ENCODE data around the gene RAB3GAP1.

RAB3GAP1 gene

GRCh38 chr2:135162377-135162776 is 110.3 kb downstream of the RAB3GAP1 start:
- TF ChIP-seq GATA2 (IDR thresholded peaks at IDR 0.05; ENCODE audit: low read depth, low read length) = no peak
- TF ChIP-seq GATA3 (IDR thresholded peaks at IDR 0.05; ENCODE audit: low read depth, low read length) = no peak

GRCh38 chr2:135162786-135163185 is 110.7 kb downstream of the RAB3GAP1 start:
- TF ChIP-seq GATA2 (IDR thresholded peaks at IDR 0.05; ENCODE audit: low read depth, low read length) (no peak), GATA3 (IDR thresholded peaks at IDR 0.05; ENCODE audit: low read depth, low read length) (no peak)

- TF ChIP-seq GATA2 (IDR thresholded peaks at IDR 0.05; ENCODE audit: low read depth, low read length) (no peak), GATA3 (IDR thresholded peaks at IDR 0.05; ENCODE audit: low read depth, low read length) (no peak)
These were observed 111.2 kb downstream of the RAB3GAP1 start for GRCh38 chr2:135163306-135163705.

- no peak for TF ChIP-seq GATA3 (IDR thresholded peaks at IDR 0.05; ENCODE audit: low read depth, low read length)
- no peak for TF ChIP-seq GATA2 (IDR thresholded peaks at IDR 0.05; ENCODE audit: low read depth, low read length)
These were observed 111.8 kb downstream of the RAB3GAP1 start for GRCh38 chr2:135163901-135164300.

GRCh38 chr2:135164431-135164830 is 112.3 kb downstream of the RAB3GAP1 start:
- TF ChIP-seq GATA2 (IDR thresholded peaks at IDR 0.05; ENCODE audit: low read depth, low read length) = no peak
- no peak for TF ChIP-seq GATA3 (IDR thresholded peaks at IDR 0.05; ENCODE audit: low read depth, low read length)

- TF ChIP-seq GATA3 (IDR thresholded peaks at IDR 0.05; ENCODE audit: low read depth, low read length) (no peak), GATA2 (IDR thresholded peaks at IDR 0.05; ENCODE audit: low read depth, low read length) (no peak)
These were observed 115.2 kb downstream of the RAB3GAP1 start for GRCh38 chr2:135167273-135167672.

- no peak for TF ChIP-seq GATA2 (IDR thresholded peaks at IDR 0.05; ENCODE audit: low read depth, low read length)
- no peak for TF ChIP-seq GATA3 (IDR thresholded peaks at IDR 0.05; ENCODE audit: low read depth, low read length)
These were observed 116.2 kb downstream of the RAB3GAP1 start for GRCh38 chr2:135168204-135168856.

GRCh38 chr2:135169900-135170753 is 118.0 kb downstream of the RAB3GAP1 start:
- TF ChIP-seq GATA3 (IDR thresholded peaks at IDR 0.05; ENCODE audit: low read depth, low read length) (no peak), GATA2 (IDR thresholded peaks at IDR 0.05; ENCODE audit: low read depth, low read length) (no peak)

- TF ChIP-seq GATA2 (IDR thresholded peaks at IDR 0.05; ENCODE audit: low read depth, low read length) = no peak
- no peak for TF ChIP-seq GATA3 (IDR thresholded peaks at IDR 0.05; ENCODE audit: low read depth, low read length)
These were observed 122.1 kb downstream of the RAB3GAP1 start for GRCh38 chr2:135174049-135174809.

- TF ChIP-seq GATA2 (IDR thresholded peaks at IDR 0.05; ENCODE audit: low read depth, low read length) = no peak
- TF ChIP-seq GATA3 (IDR thresholded peaks at IDR 0.05; ENCODE audit: low read depth, low read length) = no peak
These were observed 122.7 kb downstream of the RAB3GAP1 start for GRCh38 chr2:135174810-135175093.

GRCh38 chr2:135175177-135175576 is 123.1 kb downstream of the RAB3GAP1 start:
- no peak for TF ChIP-seq GATA3 (IDR thresholded peaks at IDR 0.05; ENCODE audit: low read depth, low read length)
- TF ChIP-seq GATA2 (IDR thresholded peaks at IDR 0.05; ENCODE audit: low read depth, low read length) = no peak

GRCh38 chr2:135179689-135180088 is 127.6 kb downstream of the RAB3GAP1 start:
- TF ChIP-seq GATA2 (IDR thresholded peaks at IDR 0.05; ENCODE audit: low read depth, low read length) (no peak), GATA3 (IDR thresholded peaks at IDR 0.05; ENCODE audit: low read depth, low read length) (no peak)

- no peak for TF ChIP-seq GATA3 (IDR thresholded peaks at IDR 0.05; ENCODE audit: low read depth, low read length)
- no peak for TF ChIP-seq GATA2 (IDR thresholded peaks at IDR 0.05; ENCODE audit: low read depth, low read length)
These were observed 130.1 kb downstream of the RAB3GAP1 start for GRCh38 chr2:135182190-135182589.

GRCh38 chr2:135182601-135183000 is 130.5 kb downstream of the RAB3GAP1 start:
- no peak for TF ChIP-seq GATA3 (IDR thresholded peaks at IDR 0.05; ENCODE audit: low read depth, low read length)
- no peak for TF ChIP-seq GATA2 (IDR thresholded peaks at IDR 0.05; ENCODE audit: low read depth, low read length)

Data from SH-SY5Y (cell line).